ENCODE data around the gene TOR1AIP1.
A peak's percentile ranks its signal among the peaks of the same experiment; 100 is the strongest.

Gene TOR1AIP1

GRCh38 chr1:179881642-179882252 lies 338 bp upstream of the TOR1AIP1 start:
- peak in 3 of 56 donors; percentile 85 to 94 (median 92) for DNase-seq

DNA sequence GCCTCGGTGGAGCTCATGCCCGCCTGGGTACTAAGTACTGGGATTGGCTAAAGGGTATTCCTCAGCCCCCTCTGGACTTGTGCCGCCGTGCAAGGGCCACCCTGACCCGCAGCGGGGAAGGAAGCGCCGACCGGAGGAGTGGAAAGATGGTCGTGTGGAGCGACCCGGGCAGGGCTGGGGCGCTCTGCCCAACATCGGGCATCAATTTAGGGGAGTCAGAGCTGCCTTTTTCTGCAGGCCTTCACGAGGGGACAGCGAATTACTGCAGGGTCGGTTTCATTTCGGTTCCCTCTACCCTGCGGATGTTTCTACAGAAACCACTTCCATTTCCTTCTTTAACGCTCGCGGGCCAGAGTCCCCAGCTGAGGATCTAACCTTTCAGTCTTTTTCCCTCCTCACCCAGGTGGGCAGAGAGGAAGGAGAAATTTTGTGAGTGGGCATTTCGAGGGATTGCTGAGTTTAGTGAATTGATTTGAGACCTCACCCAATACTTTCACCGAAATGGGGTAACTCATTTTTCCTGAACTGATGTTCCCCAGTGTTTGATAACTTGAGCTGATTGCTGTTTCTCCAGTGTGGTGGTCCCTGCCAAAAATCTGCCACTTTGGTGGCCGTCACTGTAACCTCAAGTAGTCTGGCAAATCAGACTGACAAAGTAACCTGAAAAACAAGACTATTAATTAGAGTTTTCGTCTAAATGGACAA lies 1.1 kb downstream of the TOR1AIP1 start:
- DNase-seq, result peak in 4 of 56 donors; percentile 48 to 74 (median 54)

- DNase-seq, result no peak
These were observed 1.7 kb downstream of the TOR1AIP1 start for GRCh38 chr1:179883745-179884138.

- no peak for DNase-seq
These were observed 6.0 kb downstream of the TOR1AIP1 start for GRCh38 chr1:179888071-179888470.

DNA sequence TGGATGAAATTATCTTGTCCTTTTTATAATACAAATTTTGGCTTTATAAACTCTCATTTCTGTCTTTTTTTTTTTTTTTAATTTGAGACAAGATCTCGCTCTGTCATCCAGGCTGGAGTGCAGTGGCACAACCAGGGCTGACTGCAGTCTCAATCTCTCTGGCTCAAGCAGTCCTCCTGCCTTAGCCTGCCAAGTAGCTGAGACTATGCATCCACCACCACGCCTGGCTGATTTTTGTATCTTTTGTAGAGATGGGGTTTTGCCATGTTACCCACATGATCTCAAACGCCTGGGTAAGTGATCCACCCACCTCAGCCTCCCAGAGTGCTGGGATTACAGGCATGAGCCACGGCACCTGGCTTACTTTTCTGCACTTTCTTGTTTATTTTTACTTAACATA lies 7.5 kb downstream of the TOR1AIP1 start:
- no peak for DNase-seq

- no peak for DNase-seq
These were observed 28.8 kb downstream of the TOR1AIP1 start for GRCh38 chr1:179910934-179911333.

- DNase-seq, result no peak
These were observed 29.7 kb downstream of the TOR1AIP1 start for GRCh38 chr1:179911812-179912211.

- DNase-seq, result no peak
These were observed 35.7 kb downstream of the TOR1AIP1 start for GRCh38 chr1:179917601-179918429.

DNA sequence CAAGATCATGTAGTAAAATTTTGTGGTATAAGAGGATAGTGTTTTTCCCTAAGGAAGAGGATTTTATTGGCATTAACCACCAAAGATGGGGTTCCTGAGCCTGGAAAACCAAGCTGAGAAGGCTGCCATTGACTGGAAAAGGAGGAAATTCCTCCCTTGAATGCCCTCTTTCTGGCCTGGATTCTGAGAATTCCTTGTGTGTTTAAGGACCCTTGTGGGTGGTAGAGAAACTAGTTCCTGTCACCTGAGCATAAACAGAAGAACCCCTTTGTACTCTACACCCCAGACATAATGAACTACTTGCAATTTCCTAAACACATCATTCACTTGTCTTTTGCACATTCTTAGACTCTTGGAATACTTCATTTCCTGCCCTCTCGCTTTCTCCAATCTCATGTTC lies 39.4 kb downstream of the TOR1AIP1 start:
- no peak for DNase-seq

GRCh38 chr1:179921981-179922872 lies 40.1 kb downstream of the TOR1AIP1 start:
- DNase-seq, result no peak

DNA sequence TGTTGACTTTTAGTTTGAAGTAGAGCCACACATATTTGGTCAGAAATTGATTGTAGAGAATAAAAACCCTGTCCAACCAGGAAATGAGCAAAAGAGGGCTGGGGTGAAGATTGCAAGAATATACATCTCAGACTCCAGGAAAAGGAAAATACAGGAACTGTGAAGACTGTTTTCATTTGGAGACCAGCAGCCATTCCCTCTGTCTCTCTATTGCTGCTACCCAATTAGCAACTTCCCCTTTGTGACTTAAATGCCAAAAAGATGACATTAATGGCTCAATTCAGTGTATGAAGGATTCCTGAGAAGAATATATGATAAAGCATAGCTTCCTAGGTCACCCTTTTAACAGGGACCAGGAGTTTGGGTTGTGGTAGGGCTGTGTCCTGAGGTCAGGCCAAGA lies 40.9 kb downstream of the TOR1AIP1 start:
- DNase-seq, result no peak

- no peak for DNase-seq
These were observed 42.2 kb downstream of the TOR1AIP1 start for GRCh38 chr1:179924268-179924667.

GRCh38 chr1:179925302-179925701 lies 43.2 kb downstream of the TOR1AIP1 start:
- DNase-seq, result no peak

GRCh38 chr1:179925922-179926849 lies 44.1 kb downstream of the TOR1AIP1 start:
- no peak for DNase-seq

- no peak for DNase-seq
These were observed 44.7 kb downstream of the TOR1AIP1 start for GRCh38 chr1:179926850-179927205.

- no peak for DNase-seq
These were observed 48.1 kb downstream of the TOR1AIP1 start for GRCh38 chr1:179929955-179930798.

DNA sequence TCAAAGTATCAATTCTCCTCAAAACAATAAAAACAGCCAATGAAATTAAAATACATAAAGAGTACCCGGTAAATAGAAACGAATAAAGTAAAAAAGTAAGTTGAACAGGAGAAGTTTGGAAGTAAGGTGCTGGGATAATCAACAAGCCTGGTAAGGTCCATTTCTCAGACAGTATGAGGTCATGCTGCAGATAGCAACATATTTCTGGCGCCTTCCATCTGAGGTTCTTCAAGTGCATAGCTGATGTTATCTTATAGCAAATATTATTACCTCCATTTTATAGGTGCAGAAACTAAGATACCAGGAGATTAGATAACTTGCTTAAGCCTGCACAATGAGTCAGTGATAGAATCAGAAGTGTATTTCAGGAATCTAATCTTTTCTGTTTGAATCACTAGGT lies 48.8 kb downstream of the TOR1AIP1 start:
- DNase-seq, result no peak

GRCh38 chr1:179933219-179933618 lies 51.1 kb downstream of the TOR1AIP1 start:
- DNase-seq, result no peak

- DNase-seq, result no peak
These were observed 53.9 kb downstream of the TOR1AIP1 start for GRCh38 chr1:179935909-179936496.

Measured in amygdala (tissue), 56 donors.